ENCODE results near the gene ZNHIT2.

Gene ZNHIT2

GRCh38 chr11:65112546-65113360 lies 4.7 kb downstream of the ZNHIT2 start:
- H3K4me3 ChIP-seq (ENCODE audit: low read length), result peak overlapping the region; percentile 54
- TF ChIP-seq CTCF (conservative IDR thresholded peaks at IDR 0.05; ENCODE audit: low read length), result peak; percentile 46
- no peak for DNase-seq (ENCODE audit: low read depth)

DNA sequence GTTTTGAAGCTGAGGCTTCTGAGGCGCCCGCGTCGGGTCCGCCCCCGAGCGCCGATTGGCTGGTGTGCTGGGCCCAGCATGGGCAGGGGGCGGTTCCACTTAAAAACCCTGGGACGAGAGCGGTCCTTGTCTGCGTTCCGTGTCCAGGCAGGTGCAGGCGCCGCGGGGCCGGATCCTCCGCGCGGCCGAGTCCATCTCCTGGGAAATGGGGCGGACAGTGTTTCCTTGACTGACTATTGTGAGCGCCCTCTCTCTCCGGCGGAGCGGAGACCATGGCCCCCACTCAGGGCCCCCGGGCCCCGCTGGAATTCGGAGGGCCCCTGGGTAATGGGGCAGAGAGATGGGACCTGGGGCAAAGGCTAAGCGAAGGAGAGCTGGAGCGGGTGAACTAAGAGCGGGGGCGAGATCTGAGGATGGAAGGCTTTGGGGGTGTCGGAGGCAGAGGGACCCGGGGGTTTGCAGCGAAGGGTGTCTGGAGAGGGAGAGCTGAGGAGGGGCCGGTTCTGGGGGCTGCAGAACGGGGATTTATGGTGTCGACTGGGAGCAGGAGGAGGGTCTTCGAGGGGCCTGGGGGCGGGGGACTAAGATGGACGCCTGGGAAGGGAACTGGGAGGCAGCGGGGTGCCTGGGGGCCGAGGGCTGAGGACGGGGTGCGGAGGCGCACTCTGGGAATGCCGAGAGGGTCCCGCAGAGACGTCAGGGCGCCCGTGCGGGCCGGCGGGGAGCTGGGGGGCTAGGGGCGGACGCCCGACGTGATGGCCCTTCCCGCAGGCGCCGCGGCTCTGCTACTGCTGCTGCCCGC lies 5.6 kb downstream of the ZNHIT2 start, which contains the start of gene TM7SF2:
TM7SF2 (plus strand) TSS at position 129 of the 802 bp plus-strand sequence; CDS start at position 273, 144 bp downstream.
- TF ChIP-seq CTCF (conservative IDR thresholded peaks at IDR 0.05; ENCODE audit: low read length), result no peak
- peak within 1 kb of the TSS; percentile 54 for H3K4me3 ChIP-seq (ENCODE audit: low read length)
- DNase-seq (ENCODE audit: low read depth), result peak; percentile 84

GRCh38 chr11:65111159-65111743 lies 6.2 kb downstream of the ZNHIT2 start:
- no peak overlapping the region for H3K4me3 ChIP-seq (ENCODE audit: low read length)
- TF ChIP-seq CTCF (conservative IDR thresholded peaks at IDR 0.05; ENCODE audit: low read length), result no peak
- no peak for DNase-seq (ENCODE audit: low read depth)

DNA sequence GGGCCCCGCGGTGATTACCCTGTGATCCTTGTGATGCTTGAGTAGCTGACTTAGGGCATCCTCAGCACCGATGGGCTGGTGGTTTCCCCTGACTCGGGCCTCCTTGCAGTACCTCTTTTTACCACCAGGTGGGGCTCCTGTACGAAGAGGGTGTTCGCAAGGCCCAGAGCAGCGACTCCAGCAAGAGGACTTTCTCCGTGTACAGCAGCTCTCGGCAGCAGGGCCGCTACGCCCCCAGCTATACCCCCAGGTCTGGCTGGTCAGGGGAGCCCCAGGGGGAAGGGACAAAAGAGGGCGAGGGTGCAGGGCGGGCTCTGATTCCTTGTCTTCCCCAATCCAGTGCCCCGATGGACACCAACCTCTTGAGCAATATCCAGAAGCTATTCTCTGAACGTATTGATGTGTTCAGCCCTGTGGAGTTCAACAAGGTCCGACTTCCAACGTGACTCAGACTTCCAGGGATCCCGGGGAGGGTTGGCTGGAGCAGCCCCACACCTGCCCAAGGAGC lies 7.1 kb downstream of the ZNHIT2 start:
- peak; percentile 73 for DNase-seq (ENCODE audit: low read depth)
- H3K4me3 ChIP-seq (ENCODE audit: low read length), result no peak overlapping the region
- TF ChIP-seq CTCF (conservative IDR thresholded peaks at IDR 0.05; ENCODE audit: low read length), result peak; percentile 94

DNA sequence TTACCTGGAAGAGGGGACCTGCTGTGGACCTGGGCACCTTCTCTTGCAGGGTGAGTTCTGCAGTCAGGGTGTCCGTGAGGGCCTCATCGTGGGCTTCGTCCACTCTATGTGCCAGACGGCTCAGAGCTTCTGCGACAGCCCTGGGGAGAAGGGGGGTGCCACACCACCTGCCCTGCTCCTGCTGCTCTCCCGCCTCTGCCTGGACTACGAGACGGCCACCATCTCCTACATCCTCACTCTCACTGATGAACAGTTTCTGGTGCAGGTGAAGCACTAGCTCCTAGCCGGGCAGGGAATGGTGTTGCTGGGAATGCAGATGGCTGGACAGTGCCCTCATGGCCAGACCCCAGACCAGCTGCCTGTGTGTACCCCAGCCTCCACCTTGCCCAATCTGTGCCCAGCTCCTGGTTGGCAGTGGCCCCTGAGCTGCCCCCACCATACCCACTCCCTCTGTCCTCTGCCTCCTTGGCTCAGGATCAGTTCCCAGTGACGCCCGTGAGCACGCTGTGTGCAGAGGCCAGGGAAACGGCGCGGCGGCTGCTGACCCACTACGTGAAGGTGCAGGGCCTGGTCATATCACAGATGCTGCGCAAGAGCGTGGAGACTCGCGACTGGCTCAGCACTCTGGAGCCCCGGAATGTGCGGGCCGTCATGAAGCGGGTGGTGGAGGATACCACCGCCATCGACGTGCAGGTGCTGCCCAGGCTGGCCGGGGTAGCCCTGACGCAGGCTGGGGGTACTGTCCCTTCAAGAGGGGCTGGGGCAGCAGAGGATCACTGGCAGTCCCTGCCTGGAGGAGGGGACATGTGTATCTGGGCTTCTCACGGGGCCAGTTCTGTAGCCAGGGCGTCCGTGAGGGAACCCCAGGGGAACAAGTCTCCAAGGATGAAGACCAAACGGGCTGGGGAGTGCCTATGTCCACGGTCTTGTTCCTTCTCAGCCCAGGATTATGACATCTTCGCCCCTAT lies 8.0 kb downstream of the ZNHIT2 start:
- DNase-seq (ENCODE audit: low read depth), result no peak
- TF ChIP-seq CTCF (conservative IDR thresholded peaks at IDR 0.05; ENCODE audit: low read length), result no peak
- no peak overlapping the region for H3K4me3 ChIP-seq (ENCODE audit: low read length)

GRCh38 chr11:65108469-65109123 lies 8.9 kb downstream of the ZNHIT2 start:
- no peak for DNase-seq (ENCODE audit: low read depth)
- TF ChIP-seq CTCF (conservative IDR thresholded peaks at IDR 0.05; ENCODE audit: low read length), result no peak

More at GRCh38 chr11:65108469-65109123, 8.9 kb downstream of the ZNHIT2 start:
- H3K4me3 ChIP-seq (ENCODE audit: low read length), result no peak overlapping the region

Data from AG10803 (cell line).